Neural cell (in vitro differentiated cells): ENCODE measurements around the gene RBM5.

ENCODE experiments used
- EZH2 ChIP-seq: fragments of 200-600, 300-800 bp; shearing (Covaris generic), sonication (generic); IDR thresholded peaks from 2 replicates; pipeline ENCODE4 v1.6.1; 2014; ENCODE audit warnings: antibody characterized with exemption, low read length, borderline replicate concordance, mild to moderate bottlenecking; ENCODE audit not compliant: insufficient read depth, poor library complexity, severe bottlenecking
- MXI1 ChIP-seq: fragments of 450-650 bp; conservative IDR thresholded peaks from 2 replicates; pipeline ENCODE4 v1.6.1; 2014; ENCODE audit warnings: antibody characterized with exemption, mild to moderate bottlenecking; ENCODE audit not compliant: poor library complexity, severe bottlenecking
- TF ChIP-seq, protein P1 (sequence below): fragments of 450-650 bp; IDR thresholded peaks from 2 replicates; pipeline ENCODE4 v1.5.1; 2014; ENCODE audit warnings: antibody characterized with exemption, mild to moderate bottlenecking, moderate library complexity; ENCODE audit not compliant: poor library complexity, severe bottlenecking
- TF ChIP-seq, protein P2 (sequence below): IDR thresholded peaks from 2 replicates; pipeline ENCODE4 v1.6.1; 2012; ENCODE audit warnings: borderline replicate concordance

DNA sequence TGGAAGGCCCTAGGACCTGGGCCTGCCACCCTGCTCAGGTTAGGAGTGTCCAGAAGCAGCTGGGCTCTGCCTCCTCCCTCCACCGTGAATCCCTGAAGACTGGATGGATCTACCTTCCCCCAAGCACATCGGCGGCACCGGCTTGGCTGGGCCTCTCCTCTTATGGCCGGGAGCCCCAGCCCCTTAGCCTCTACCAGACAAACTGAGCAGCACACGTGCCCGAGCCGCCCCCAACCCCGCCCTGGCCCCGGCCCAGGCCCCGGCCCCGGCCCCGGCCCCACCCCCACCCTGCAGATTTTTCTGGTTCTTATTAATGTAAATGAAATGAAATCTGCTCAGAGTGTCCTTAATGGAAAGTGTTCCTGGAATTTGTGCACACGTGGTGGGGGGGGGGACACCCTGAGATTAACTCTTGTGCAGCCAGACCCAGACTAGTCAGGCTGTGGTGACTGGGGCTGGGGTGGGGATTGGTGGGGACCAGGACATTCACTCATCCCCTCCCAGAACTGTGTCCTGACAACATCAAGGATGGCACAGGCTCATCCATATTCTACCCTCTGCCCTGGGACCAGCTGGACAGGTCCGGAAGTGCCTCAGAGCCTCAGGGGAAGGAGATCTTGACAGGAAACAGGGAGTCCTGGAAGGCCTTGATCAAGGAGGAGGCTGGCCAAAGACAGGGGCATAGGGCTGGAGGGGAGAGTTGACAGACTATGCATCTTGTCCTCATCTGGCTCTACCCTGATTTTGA is 35.5 kb downstream of the RBM5 start:
- TF ChIP-seq, protein P1, sequence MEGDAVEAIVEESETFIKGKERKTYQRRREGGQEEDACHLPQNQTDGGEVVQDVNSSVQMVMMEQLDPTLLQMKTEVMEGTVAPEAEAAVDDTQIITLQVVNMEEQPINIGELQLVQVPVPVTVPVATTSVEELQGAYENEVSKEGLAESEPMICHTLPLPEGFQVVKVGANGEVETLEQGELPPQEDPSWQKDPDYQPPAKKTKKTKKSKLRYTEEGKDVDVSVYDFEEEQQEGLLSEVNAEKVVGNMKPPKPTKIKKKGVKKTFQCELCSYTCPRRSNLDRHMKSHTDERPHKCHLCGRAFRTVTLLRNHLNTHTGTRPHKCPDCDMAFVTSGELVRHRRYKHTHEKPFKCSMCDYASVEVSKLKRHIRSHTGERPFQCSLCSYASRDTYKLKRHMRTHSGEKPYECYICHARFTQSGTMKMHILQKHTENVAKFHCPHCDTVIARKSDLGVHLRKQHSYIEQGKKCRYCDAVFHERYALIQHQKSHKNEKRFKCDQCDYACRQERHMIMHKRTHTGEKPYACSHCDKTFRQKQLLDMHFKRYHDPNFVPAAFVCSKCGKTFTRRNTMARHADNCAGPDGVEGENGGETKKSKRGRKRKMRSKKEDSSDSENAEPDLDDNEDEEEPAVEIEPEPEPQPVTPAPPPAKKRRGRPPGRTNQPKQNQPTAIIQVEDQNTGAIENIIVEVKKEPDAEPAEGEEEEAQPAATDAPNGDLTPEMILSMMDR, result no peak
- TF ChIP-seq MXI1 (no peak), EZH2 (no peak)
- TF ChIP-seq, protein P2, sequence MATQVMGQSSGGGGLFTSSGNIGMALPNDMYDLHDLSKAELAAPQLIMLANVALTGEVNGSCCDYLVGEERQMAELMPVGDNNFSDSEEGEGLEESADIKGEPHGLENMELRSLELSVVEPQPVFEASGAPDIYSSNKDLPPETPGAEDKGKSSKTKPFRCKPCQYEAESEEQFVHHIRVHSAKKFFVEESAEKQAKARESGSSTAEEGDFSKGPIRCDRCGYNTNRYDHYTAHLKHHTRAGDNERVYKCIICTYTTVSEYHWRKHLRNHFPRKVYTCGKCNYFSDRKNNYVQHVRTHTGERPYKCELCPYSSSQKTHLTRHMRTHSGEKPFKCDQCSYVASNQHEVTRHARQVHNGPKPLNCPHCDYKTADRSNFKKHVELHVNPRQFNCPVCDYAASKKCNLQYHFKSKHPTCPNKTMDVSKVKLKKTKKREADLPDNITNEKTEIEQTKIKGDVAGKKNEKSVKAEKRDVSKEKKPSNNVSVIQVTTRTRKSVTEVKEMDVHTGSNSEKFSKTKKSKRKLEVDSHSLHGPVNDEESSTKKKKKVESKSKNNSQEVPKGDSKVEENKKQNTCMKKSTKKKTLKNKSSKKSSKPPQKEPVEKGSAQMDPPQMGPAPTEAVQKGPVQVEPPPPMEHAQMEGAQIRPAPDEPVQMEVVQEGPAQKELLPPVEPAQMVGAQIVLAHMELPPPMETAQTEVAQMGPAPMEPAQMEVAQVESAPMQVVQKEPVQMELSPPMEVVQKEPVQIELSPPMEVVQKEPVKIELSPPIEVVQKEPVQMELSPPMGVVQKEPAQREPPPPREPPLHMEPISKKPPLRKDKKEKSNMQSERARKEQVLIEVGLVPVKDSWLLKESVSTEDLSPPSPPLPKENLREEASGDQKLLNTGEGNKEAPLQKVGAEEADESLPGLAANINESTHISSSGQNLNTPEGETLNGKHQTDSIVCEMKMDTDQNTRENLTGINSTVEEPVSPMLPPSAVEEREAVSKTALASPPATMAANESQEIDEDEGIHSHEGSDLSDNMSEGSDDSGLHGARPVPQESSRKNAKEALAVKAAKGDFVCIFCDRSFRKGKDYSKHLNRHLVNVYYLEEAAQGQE, result no peak
